Ascending aorta (tissue), 2 donors: ENCODE measurements around the gene GMPS. TPM values are rescaled to one million over a fixed set of nuclear protein-coding genes. Genes with fewer than 3 reads are reported as not detected.

Experiments used
- DNase-seq, 2 donors: peaks; one replicate each; pipeline ENCODE4 v3.0.0-alpha.2; 2019; ENCODE audit warnings: low spot score in 2 of 2
- H3K27ac ChIP-seq, 2 donors: fragments of 200-600 bp; sonication (generic); one replicate each; pipeline ENCODE4 v1.5.1; 2016 to 2017; ENCODE audit warnings: mild to moderate bottlenecking in 1 of 2
- H3K27me3 ChIP-seq: fragments of 200-600 bp; sonication (generic); one replicate; pipeline ENCODE4 v1.5.1; 2017
- H3K36me3 ChIP-seq, 2 donors: fragments of 200-600 bp; sonication (generic); one replicate each; pipeline ENCODE4 v1.5.1; 2016
- H3K4me1 ChIP-seq, 2 donors: fragments of 200-600 bp; sonication (generic); one replicate each; pipeline ENCODE4 v1.5.1; 2016 to 2017; ENCODE audit warnings: mild to moderate bottlenecking in 1 of 2
- H3K4me3 ChIP-seq, 2 donors: fragments of 200-600 bp; sonication (generic); one replicate each; pipeline ENCODE4 v1.5.1; 2016 to 2017; ENCODE audit warnings: mild to moderate bottlenecking in 1 of 2
- H3K9me3 ChIP-seq, 2 donors: fragments of 200-600 bp; sonication (generic); one replicate each; pipeline ENCODE4 v1.5.1; 2016
- CTCF ChIP-seq, 3 experiments: fragments of 200-600 bp in 2 of 3; fragments of 450-650 bp in 1 of 3; sonication (generic) in 2 of 3; IDR thresholded peaks; one replicate each; pipeline ENCODE4 v1.5.1; 2016 to 2019; ENCODE audit warnings: antibody characterized with exemption in 3 of 3, mild to moderate bottlenecking in 1 of 3, moderate library complexity in 1 of 3
- intact Hi-C: fragments of 100-400 bp; cut with DNase I; formaldehyde crosslinking; loops from one replicate; pipeline ENCODE4 v1.15.1; 2023
- total RNA-seq: library from RNA; depleted of rRNA; stranded (reverse); fragments of >200 nt; gene quantifications from one replicate; pipeline ENCODE4 v1.1.0, GENCODE V29; 2016

The GMPS gene
- total RNA-seq, 1 donor from 2014 or later: 17.8 TPM

GRCh38 chr3:155946178-155946577 is 75.7 kb downstream of the GMPS start:
- intact Hi-C loops: no loop called here
- no peaks in the 10 kb centered on the region for H3K36me3 ChIP-seq
- H3K27ac ChIP-seq: peak overlapping the region; percentile 49 to 69
- TF ChIP-seq CTCF (IDR thresholded peaks at IDR 0.05): no peak
- H3K9me3 ChIP-seq: no peaks in the 10 kb centered on the region
- no peaks in the 10 kb centered on the region for H3K27me3 ChIP-seq
- no peak overlapping the region for H3K4me3 ChIP-seq
- no peak for DNase-seq
- peaks cover 0 to 4% of the 10 kb centered on the region in 2 donors for H3K4me1 ChIP-seq

DNA sequence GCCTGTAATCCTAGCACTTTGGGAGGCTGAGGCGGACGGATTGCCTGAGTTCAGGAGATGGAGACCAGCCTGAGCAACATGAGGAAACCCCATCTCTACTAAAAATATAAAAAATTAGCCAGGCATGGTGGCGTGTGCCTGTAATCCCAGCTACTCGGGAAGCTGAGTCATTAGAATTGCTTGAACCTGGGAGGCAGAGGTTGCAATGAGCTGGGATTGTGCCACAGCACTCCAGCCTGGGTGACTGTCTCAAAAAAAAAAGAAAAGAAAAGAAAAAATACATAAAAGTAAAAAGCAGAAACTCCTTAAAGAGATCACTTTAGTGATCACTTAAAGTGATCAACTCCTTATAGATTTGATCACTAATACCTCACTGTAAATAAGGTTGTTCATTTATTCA is 78.0 kb downstream of the GMPS start:
- H3K4me1 ChIP-seq: peaks cover 0 to 4% of the 10 kb centered on the region in 2 donors
- no peaks in the 10 kb centered on the region for H3K36me3 ChIP-seq
- no peak overlapping the region for H3K4me3 ChIP-seq
- no peak for TF ChIP-seq CTCF (IDR thresholded peaks at IDR 0.05)
- no peaks in the 10 kb centered on the region for H3K9me3 ChIP-seq
- no peak overlapping the region for H3K27ac ChIP-seq
- H3K27me3 ChIP-seq: no peaks in the 10 kb centered on the region
- intact Hi-C loops: loop anchor here (2.0 kb wide), 1 partner anchor 32 kb away; no protein-coding TSS in a partner anchor
- DNase-seq: no peak

DNA sequence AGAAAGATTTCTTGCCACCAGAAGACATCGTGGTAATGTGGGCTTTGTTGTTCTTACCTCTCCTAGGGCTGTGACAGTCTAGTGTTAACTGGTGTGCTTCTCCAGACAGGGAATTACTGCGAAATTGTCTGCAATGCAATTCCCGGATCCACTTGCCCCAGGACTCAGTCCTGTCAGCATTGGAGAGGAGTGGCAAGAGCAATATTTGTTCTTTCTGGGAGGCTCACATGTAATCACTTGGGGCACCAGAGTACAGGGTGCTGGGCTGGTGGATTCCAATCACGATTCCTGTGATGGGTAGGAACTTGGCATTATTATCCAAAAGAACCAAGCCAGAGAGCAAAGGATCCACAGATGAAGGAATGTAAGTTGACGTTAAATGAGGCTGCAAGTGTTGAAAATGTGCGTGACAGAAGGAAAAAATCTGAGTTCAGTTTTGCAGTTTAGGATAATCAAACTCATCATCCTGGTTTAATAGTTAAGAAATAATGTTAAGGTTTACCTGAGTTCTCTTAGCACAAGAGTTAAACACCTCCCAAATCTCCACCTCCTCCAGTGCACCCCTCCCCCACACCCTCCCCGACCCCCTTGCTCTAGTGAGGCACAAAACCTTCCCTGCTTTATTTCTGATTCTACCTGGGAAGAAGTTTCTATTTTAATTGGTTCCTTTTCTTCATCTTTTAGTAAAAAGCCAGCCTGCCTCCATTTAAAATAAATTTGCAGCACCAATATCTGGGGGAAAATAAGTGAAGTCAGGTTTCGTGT is 79.2 kb downstream of the GMPS start:
- no peaks in the 10 kb centered on the region for H3K36me3 ChIP-seq
- intact Hi-C loops: loop anchor here (2.0 kb wide), 1 partner anchor 31 kb away; no protein-coding TSS in a partner anchor
- H3K27me3 ChIP-seq: no peaks in the 10 kb centered on the region
- H3K4me3 ChIP-seq: no peak overlapping the region
- TF ChIP-seq CTCF (IDR thresholded peaks at IDR 0.05): no peak
- peaks cover 0 to 4% of the 10 kb centered on the region in 2 donors for H3K4me1 ChIP-seq
- no peak for DNase-seq
- H3K27ac ChIP-seq: no peak overlapping the region
- no peaks in the 10 kb centered on the region for H3K9me3 ChIP-seq

DNA sequence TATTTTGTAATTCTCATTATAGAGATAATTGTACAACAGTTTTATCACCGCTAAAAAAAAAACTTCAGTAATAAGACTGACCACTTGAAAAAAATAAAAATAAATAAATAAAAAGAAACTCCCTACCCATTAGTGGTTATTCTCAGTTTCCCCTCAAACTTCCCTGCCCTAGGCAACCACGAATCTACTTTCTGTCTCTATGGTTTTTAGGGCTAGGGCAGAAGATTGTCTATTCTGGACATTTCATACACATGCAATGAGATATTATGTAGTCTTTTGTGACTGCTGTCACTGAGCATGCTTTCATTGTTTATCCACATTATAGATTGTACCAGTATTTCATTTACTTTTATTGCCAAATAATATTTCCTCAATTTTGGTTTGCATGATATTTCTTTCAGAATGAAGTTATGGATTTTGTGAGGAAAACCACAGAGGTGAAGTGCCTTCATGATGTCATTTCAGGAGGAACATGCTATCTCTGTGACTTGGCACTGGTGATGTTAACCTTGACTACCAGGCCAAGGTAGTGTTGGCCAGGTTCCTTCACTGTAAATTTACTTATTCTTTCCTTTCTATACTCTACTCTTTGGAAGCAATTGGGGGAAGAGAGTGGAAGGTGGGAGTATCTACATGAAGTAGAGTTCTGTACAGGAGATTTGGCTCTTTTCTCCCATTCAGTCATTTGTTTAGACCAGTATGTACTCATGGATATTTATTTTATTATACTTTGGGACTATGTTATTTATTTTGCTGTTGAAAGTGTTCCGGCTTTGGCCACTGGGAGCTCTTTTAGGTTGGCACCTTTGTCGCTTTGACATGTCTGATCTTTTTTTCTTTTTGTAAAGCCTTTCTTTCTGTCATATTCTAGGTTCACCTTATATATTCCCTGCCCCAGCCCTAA is 86.3 kb downstream of the GMPS start:
- intact Hi-C loops: no loop called here
- DNase-seq: no peak
- no peak for TF ChIP-seq CTCF (IDR thresholded peaks at IDR 0.05)
- Histone ChIP-seq H3K4me1 (no peaks in the 10 kb centered on the region), H3K27ac (no peak overlapping the region), H3K9me3 (no peaks in the 10 kb centered on the region), H3K4me3 (no peak overlapping the region), H3K27me3 (no peaks in the 10 kb centered on the region), H3K36me3 (no peaks in the 10 kb centered on the region)

DNA sequence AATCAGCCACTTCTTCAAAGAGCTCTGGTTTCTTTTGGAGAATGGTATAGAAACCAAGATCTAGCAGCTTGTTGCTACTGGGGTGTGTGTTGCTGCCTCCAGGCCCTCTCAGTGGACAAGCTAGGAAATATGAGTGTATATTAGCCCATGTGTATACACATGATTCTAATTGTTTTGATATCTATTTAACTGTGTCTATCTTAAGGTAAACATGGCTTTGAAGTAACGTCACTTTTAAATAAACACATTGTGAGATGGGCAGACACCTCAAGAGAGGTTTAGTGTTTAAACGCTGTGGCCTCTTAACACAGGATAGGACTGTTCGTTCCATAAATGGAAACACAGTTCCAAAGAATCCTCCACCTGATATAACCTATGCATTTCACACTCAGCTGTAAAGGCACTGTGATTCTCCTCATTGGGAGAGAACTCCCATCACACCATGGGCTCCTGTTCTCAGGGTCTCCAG is 87.0 kb downstream of the GMPS start:
- Histone ChIP-seq H3K27me3 (no peaks in the 10 kb centered on the region), H3K9me3 (no peaks in the 10 kb centered on the region), H3K27ac (no peak overlapping the region), H3K4me3 (no peak overlapping the region), H3K36me3 (no peaks in the 10 kb centered on the region), H3K4me1 (no peaks in the 10 kb centered on the region)
- intact Hi-C loops: no loop called here
- no peak for TF ChIP-seq CTCF (IDR thresholded peaks at IDR 0.05)
- no peak for DNase-seq
